CD4-positive, alpha-beta T cell (primary cell): ENCODE results near the gene GPAT2. TPM values are rescaled to one million over a fixed set of nuclear protein-coding genes. Genes with fewer than 3 reads are reported as not detected.
"Not testable (repeated sequence)": the region's sequence is repeated elsewhere in the genome, so short reads cannot be mapped to it uniquely, and the experiment has no call there.

ENCODE experiments used
- ATAC-seq: fragments of 200-7000 bp; cut with Tn5 transposase; one replicate; pipeline ENCODE4 v1.10.0; 2022; ENCODE audit warnings: mild to moderate bottlenecking; ENCODE audit not compliant: poor library complexity
- CTCF ChIA-PET: fragments of 350-600 bp; sonication (Branson Sonifier 250); formaldehyde crosslinking; loops from one replicate; lab custom pipeline; 2021; ENCODE audit warnings: antibody characterized with exemption, inconsistent platforms; lab: Charles Lee
- POLR2A ChIA-PET: fragments of 350-600 bp; sonication (Branson Sonifier 250); formaldehyde crosslinking; loops from one replicate; lab custom pipeline; 2021; ENCODE audit warnings: antibody characterized with exemption, inconsistent platforms; lab: Charles Lee
- DNase-seq, 14 experiments: peaks; one replicate each; pipeline ENCODE4 v3.0.0-alpha.2; 2013 to 2020; ENCODE audit warnings: mixed read lengths in 2 of 14
- H3K27ac ChIP-seq, 2 donors: one replicate each; pipeline versions ENCODE4 v1.5.1 to v1.7.0; 2013; ENCODE audit warnings: low read length in 2 of 2, low read depth in 1 of 2, mild to moderate bottlenecking in 1 of 2
- H3K27me3 ChIP-seq, 2 experiments: 1 replicate in 1 of 2; 2 replicates in 1 of 2; pipeline versions ENCODE4 v1.6.1 to v1.7.0; 2013; ENCODE audit warnings: low read length in 2 of 2, control low read depth in 1 of 2, mild to moderate bottlenecking in 1 of 2, moderate library complexity in 1 of 2; ENCODE audit not compliant: insufficient read depth in 2 of 2, control insufficient read depth in 1 of 2
- H3K36me3 ChIP-seq: one replicate; pipeline ENCODE4 v1.6.1; 2013; ENCODE audit warnings: low read length, control low read depth; ENCODE audit not compliant: insufficient read depth
- H3K4me1 ChIP-seq: one replicate; pipeline ENCODE4 v1.6.1; 2013; ENCODE audit warnings: low read length, control low read depth; ENCODE audit not compliant: insufficient read depth
- H3K4me3 ChIP-seq: one replicate; pipeline ENCODE4 v1.5.1; 2013; ENCODE audit warnings: mild to moderate bottlenecking, low read length, moderate library complexity
- H3K9me3 ChIP-seq, 2 experiments: 1 replicate in 1 of 2; 2 replicates in 1 of 2; pipeline versions ENCODE4 v1.6.1 to v1.7.0; 2013; ENCODE audit warnings: low read length in 2 of 2, mild to moderate bottlenecking in 2 of 2, control low read depth in 1 of 2, moderate library complexity in 1 of 2; ENCODE audit not compliant: control insufficient read depth in 1 of 2, insufficient read depth in 1 of 2
- H3K27ac Mint-ChIP-seq: one replicate; pipeline ENCODE4 v1.8.0; 2020; ENCODE audit warnings: mixed read lengths
- H3K27me3 Mint-ChIP-seq: one replicate; pipeline ENCODE4 v1.8.0; 2021; ENCODE audit warnings: mixed read lengths
- H3K36me3 Mint-ChIP-seq: one replicate; pipeline ENCODE4 v1.8.0; 2021; ENCODE audit warnings: low read depth, mixed read lengths
- H3K4me1 Mint-ChIP-seq: one replicate; pipeline ENCODE4 v1.8.0; 2021; ENCODE audit warnings: low read depth, mixed read lengths
- H3K4me3 Mint-ChIP-seq: one replicate; pipeline ENCODE4 v1.8.0; 2020; ENCODE audit warnings: mild to moderate bottlenecking, mixed read lengths
- H3K9me3 Mint-ChIP-seq: one replicate; pipeline ENCODE4 v1.8.0; 2020; ENCODE audit warnings: mixed read lengths
- intact Hi-C, 2 experiments: fragments of 100-400 bp; cut with DNase I in 1 of 2; cut with micrococcal nuclease in 1 of 2; formaldehyde crosslinking; loops; one replicate each; pipeline versions ENCODE4 v1.15.1 to v1.9.0; 2023 to 2025; cut with DNase I, micrococcal nuclease
- total RNA-seq, 174 experiments: library from RNA in 2 of 174; stranded (reverse) in 2 of 174; gene quantifications; one replicate each; pipeline ENCODE4 v1.2.3 and lab custom pipeline; 2021 to 2026
- TF ChIP-seq, protein P1 (sequence below): fragments of 200-600 bp; IDR thresholded peaks from one replicate; pipeline ENCODE4 v1.8.0; 2022; ENCODE audit warnings: antibody characterized with exemption, mild to moderate bottlenecking

Gene GPAT2
- total RNA-seq, 2 experiments from 2014 or later: 1.3 to 2.0 TPM

DNA sequence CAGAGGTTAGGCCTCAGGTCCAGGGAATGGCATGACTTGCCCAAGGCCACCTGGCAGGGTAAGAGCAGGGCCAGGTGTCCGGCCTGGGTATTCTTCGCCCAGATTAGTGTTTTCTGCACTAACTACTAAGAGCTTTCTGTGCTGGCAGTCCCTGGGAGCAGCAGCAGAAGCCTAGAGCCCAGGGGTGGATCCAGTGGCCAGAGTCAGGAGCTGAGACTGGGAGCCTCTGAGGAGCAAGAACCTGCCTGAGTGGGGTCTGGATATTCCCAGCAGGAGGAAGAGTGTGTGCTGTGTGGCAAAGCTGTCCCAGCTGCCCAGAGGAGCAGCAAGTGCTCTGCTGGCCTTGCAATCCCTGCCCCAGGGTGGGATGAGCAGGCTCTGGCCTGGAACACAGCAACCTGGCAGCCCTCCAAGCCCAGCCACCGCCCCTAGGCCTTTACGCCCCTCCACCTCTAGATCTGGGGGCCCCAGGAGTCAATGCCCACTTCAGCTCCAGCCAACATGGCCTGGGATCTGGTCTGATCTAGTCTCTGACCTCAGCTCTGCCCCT lies 30.7 kb upstream of the GPAT2 start:
- TF ChIP-seq, protein P1, sequence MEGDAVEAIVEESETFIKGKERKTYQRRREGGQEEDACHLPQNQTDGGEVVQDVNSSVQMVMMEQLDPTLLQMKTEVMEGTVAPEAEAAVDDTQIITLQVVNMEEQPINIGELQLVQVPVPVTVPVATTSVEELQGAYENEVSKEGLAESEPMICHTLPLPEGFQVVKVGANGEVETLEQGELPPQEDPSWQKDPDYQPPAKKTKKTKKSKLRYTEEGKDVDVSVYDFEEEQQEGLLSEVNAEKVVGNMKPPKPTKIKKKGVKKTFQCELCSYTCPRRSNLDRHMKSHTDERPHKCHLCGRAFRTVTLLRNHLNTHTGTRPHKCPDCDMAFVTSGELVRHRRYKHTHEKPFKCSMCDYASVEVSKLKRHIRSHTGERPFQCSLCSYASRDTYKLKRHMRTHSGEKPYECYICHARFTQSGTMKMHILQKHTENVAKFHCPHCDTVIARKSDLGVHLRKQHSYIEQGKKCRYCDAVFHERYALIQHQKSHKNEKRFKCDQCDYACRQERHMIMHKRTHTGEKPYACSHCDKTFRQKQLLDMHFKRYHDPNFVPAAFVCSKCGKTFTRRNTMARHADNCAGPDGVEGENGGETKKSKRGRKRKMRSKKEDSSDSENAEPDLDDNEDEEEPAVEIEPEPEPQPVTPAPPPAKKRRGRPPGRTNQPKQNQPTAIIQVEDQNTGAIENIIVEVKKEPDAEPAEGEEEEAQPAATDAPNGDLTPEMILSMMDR: no peak
- Mint-ChIP-seq H3K27me3 (no peaks in the 10 kb centered on the region), H3K9me3 (no peaks in the 10 kb centered on the region), H3K4me1 (no peaks in the 10 kb centered on the region), H3K36me3 (no peaks in the 10 kb centered on the region), H3K27ac (no peak overlapping the region), H3K4me3 (no peak overlapping the region)
- Histone ChIP-seq H3K4me3 (no peak overlapping the region), H3K27ac (no peak overlapping the region), H3K4me1 (no peaks in the 10 kb centered on the region), H3K9me3 (no peaks in the 10 kb centered on the region), H3K36me3 (no peaks in the 10 kb centered on the region), H3K27me3 (no peaks in the 10 kb centered on the region)
- ATAC-seq (no peak), DNase-seq (no peak)
- intact Hi-C loops: loop anchor here in 1 of 2 experiments (10.0 kb wide), 2 partner anchors 1579 to 1629 kb away; partner anchors contain the start of gene COX5B
- CTCF ChIA-PET: no interaction called here
- POLR2A ChIA-PET: interaction anchor here (0.5 kb wide), 1 partner anchor 252 kb away, joined by 3 read pairs; no protein-coding TSS in a partner anchor

DNA sequence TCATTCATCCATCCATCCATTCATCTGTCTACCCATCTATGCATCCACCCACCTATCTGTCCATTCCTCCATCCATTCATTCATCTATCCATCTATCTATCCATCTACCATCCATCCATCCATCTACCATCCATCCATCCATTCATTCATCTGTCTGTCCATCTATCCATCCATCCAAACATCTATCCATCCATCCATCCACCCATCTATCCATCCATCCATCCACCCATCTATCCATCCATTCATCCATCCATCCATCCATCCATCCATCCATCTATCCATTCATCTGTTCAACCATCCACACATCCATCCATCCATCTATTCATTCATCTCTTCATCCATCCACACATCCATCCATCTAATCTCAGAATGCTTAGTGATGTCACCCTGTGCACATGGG lies 30.0 kb upstream of the GPAT2 start:
- POLR2A ChIA-PET, H3K27me3 Mint-ChIP-seq, H3K36me3 Mint-ChIP-seq, H3K27ac Mint-ChIP-seq, H3K27me3 ChIP-seq, H3K4me1 Mint-ChIP-seq, H3K27ac ChIP-seq, H3K36me3 ChIP-seq, H3K4me3 Mint-ChIP-seq, DNase-seq, CTCF ChIA-PET, H3K4me1 ChIP-seq, ATAC-seq, H3K4me3 ChIP-seq, H3K9me3 Mint-ChIP-seq, H3K9me3 ChIP-seq: not testable (repeated sequence)
- intact Hi-C loops: loop anchor here in 1 of 2 experiments (10.0 kb wide), 2 partner anchors 1580 to 1630 kb away; partner anchors contain the start of gene COX5B

DNA sequence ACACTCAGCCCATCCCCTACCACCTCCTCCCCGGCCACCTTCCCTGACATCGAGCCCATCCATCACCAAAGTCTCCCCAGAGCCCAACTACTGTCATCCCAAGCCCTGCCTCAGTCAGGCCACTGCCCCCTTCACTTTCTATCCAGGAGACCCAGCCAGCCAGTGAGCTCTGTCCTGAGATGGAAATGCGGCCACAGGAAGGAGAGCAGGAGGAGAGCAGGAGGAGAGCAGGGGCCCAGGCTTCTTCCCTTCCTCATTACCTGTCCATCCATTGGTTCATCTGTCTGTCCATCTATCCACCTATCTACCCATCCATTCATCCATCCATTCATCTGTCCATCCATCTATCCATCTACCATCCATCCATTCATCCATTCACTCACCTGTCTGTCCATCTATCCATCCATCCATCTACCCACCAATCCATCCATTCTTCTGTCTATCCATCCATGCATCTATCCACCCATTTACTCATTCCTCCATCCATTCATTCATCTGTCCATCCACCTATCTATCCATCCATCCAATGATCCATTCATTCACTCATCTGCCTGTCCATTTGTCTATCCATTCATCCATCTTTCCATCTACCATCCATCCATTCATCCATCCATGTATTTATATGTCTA lies 29.4 kb upstream of the GPAT2 start:
- H3K27me3 Mint-ChIP-seq, H3K27me3 ChIP-seq, POLR2A ChIA-PET, ATAC-seq, H3K9me3 ChIP-seq, H3K4me3 Mint-ChIP-seq, CTCF ChIA-PET, H3K9me3 Mint-ChIP-seq, DNase-seq, H3K4me3 ChIP-seq, H3K4me1 ChIP-seq, H3K36me3 Mint-ChIP-seq, H3K27ac Mint-ChIP-seq, H3K27ac ChIP-seq, H3K4me1 Mint-ChIP-seq, H3K36me3 ChIP-seq: not testable (repeated sequence)
- intact Hi-C loops: loop anchor here in 1 of 2 experiments (10.0 kb wide), 2 partner anchors 1581 to 1631 kb away; partner anchors contain the start of gene COX5B

DNA sequence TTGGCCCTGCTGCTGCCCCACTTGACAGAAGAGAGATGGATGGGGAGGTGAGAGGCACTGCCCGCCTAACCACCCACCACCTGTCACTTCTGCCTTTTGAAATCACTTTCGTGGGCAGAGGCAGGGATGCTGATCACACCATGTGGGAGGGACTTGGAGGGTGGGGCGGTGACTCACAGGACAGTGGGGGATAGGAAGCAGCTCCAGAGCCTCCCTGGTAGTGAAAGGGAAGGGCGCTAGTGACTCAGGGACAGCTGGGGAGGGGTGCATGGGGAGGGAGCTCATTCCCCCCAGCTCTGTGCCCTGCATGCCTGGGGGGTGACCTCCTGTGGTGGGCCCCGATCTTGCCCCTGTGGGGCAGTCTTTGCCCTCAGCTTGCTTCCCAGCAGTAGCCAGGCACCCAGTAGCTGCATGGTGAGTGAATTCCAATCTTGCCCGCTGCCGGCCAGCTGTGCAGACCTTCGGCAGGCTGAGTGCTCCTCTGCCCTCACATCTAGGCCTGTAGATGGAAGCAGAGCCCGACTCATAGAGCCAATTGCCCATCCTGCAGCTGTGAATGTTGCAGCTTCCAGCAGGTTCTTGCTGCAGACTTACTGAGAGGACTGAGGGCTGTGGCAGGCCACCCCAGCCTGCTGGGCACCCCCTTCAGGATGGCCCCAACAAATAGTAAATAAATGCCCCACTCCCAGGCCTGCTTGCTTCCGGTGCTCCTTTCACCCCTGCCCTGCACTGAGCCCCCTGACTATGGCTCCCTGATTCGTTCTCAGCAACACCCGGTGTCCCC lies 28.6 kb upstream of the GPAT2 start:
- H3K4me3 ChIP-seq, H3K9me3 ChIP-seq, H3K4me1 Mint-ChIP-seq, CTCF ChIA-PET, H3K36me3 ChIP-seq, H3K36me3 Mint-ChIP-seq, H3K27me3 Mint-ChIP-seq, POLR2A ChIA-PET, H3K27ac ChIP-seq, H3K27ac Mint-ChIP-seq, H3K27me3 ChIP-seq, H3K4me1 ChIP-seq, H3K9me3 Mint-ChIP-seq, H3K4me3 Mint-ChIP-seq: not testable (repeated sequence)
- ATAC-seq: peak; percentile 74
- intact Hi-C loops: loop anchor here in 1 of 2 experiments (10.0 kb wide), 2 partner anchors 1581 to 1631 kb away; partner anchors contain the start of gene COX5B
- DNase-seq: peak in 3 of 14 experiments; percentile 6 to 28 (median 12)

DNA sequence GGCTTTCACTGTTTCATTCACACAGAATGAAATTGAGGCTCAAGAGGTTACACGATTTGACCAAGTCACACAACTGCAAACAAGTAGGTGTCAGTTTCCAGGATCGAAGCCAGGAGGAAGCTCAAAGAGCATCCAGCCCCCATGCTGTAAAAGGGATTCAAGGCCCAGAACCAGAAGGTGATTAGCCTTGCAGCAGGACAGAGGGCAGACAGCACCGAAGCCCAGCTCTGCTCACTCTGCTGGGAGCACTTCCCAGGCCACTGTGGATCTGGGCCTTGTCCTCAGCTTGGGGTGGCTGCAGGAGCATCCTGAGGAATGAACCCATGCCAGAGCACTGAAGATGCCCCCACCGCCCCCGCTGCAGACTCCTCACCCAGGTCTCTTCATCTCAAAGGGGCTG lies 27.8 kb upstream of the GPAT2 start:
- H3K27me3 ChIP-seq, H3K27ac Mint-ChIP-seq, H3K36me3 ChIP-seq, DNase-seq, H3K36me3 Mint-ChIP-seq, H3K27me3 Mint-ChIP-seq, H3K9me3 ChIP-seq, ATAC-seq, H3K27ac ChIP-seq, H3K4me1 ChIP-seq, H3K4me3 Mint-ChIP-seq, H3K4me3 ChIP-seq, CTCF ChIA-PET, H3K4me1 Mint-ChIP-seq, POLR2A ChIA-PET, H3K9me3 Mint-ChIP-seq: not testable (repeated sequence)
- intact Hi-C loops: loop anchor here in 1 of 2 experiments (10.0 kb wide), 2 partner anchors 1582 to 1632 kb away; partner anchors contain the start of gene COX5B

DNA sequence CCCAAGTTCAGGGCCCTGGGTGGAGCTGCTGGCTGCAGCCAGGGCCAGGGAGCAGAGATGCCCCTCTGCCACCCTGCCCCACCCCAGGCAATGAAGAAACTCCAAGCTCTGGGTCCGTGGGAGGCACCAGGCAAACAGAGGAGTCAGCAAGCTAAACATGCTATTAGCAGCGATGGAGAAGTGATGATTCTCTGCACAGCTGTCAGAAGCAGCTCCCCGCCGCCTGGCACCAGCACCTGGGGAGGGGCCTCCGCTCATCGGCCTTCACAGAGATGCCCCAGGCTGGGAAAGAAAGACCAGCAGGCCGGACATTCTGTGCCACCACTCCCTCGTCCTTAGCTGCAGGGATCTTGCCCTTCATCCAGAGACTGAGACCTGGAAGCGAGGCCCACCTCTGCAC lies 27.2 kb upstream of the GPAT2 start:
- H3K27ac Mint-ChIP-seq, H3K36me3 Mint-ChIP-seq, ATAC-seq, H3K27me3 ChIP-seq, H3K27ac ChIP-seq, H3K4me3 ChIP-seq, H3K9me3 ChIP-seq, H3K4me1 ChIP-seq, H3K4me3 Mint-ChIP-seq, H3K9me3 Mint-ChIP-seq, H3K4me1 Mint-ChIP-seq, DNase-seq, H3K36me3 ChIP-seq, H3K27me3 Mint-ChIP-seq, CTCF ChIA-PET, POLR2A ChIA-PET: not testable (repeated sequence)
- intact Hi-C loops: loop anchor here in 1 of 2 experiments (10.0 kb wide), 2 partner anchors 1583 to 1633 kb away; partner anchors contain the start of gene COX5B
